SK-N-SH treated with all-trans-retinoic acid at 6 μM for 48 hours (cell line): ENCODE measurements around the gene CYREN.

ENCODE experiments used
- ISL1 ChIP-seq: fragments of 250-450 bp; sonication (Bioruptor Pico); IDR thresholded peaks from 2 replicates; pipeline ENCODE4 v2.1.2; 2022; ENCODE audit warnings: mild to moderate bottlenecking, moderate library complexity
- PATZ1 ChIP-seq: fragments of 250-450 bp; sonication (Bioruptor Pico); IDR thresholded peaks from 2 replicates; pipeline ENCODE4 v1.8.0; 2020; ENCODE audit warnings: mild to moderate bottlenecking, moderate library complexity, borderline replicate concordance
- RARB ChIP-seq: fragments of 250-450 bp; sonication (Bioruptor Pico); IDR thresholded peaks from 2 replicates; pipeline ENCODE4 v1.8.0; 2021; ENCODE audit warnings: mild to moderate bottlenecking, moderate library complexity
- SNAI2 ChIP-seq: fragments of 250-450 bp; sonication (Bioruptor Pico); IDR thresholded peaks from 2 replicates; pipeline ENCODE4 v1.5.0; 2020; ENCODE audit warnings: mild to moderate bottlenecking, moderate library complexity
- TCF4 ChIP-seq: fragments of 250-450 bp; sonication (Bioruptor Pico); IDR thresholded peaks from 2 replicates; pipeline ENCODE4 v1.8.0; 2021; ENCODE audit warnings: mild to moderate bottlenecking, moderate library complexity, borderline replicate concordance
- TOX ChIP-seq: fragments of 250-450 bp; sonication (Bioruptor Pico); IDR thresholded peaks from 2 replicates; pipeline ENCODE4 v1.8.0; 2021; ENCODE audit warnings: mild to moderate bottlenecking, moderate library complexity, borderline replicate concordance
- ZC3H10 ChIP-seq: fragments of 250-450 bp; sonication (Bioruptor Pico); IDR thresholded peaks from 2 replicates; pipeline ENCODE4 v1.5.1; 2021; ENCODE audit warnings: mild to moderate bottlenecking, moderate library complexity
- ZFP3 ChIP-seq: fragments of 250-450 bp; sonication (Bioruptor Pico); IDR thresholded peaks from 2 replicates; pipeline ENCODE4 v1.5.0; 2020; ENCODE audit warnings: mild to moderate bottlenecking, moderate library complexity
- ZNF565 ChIP-seq: fragments of 450-650 bp; formaldehyde crosslinking; conservative IDR thresholded peaks from 2 replicates; pipeline ENCODE4 v1.5.0; 2020; ENCODE audit warnings: low read depth, mild to moderate bottlenecking, moderate library complexity

GRCh38 chr7:135188298-135188984 is 17.9 kb upstream of the CYREN start:
- TF ChIP-seq ZC3H10 (CRISPR knock-in tag): no peak
- TF ChIP-seq SNAI2 (CRISPR knock-in tag): no peak
- no peak for TF ChIP-seq ZNF565 (CRISPR knock-in tag)
- TF ChIP-seq TCF4 (CRISPR knock-in tag): no peak
- TF ChIP-seq PATZ1 (CRISPR knock-in tag): no peak
- TF ChIP-seq ISL1: no peak
- TF ChIP-seq TOX (CRISPR knock-in tag): no peak
- no peak for TF ChIP-seq RARB
- no peak for TF ChIP-seq ZFP3
